GM23248 (cell line): ENCODE measurements around the gene LBP.

Source experiments
- EZH2 ChIP-seq: fragments of 200-600 bp; sonication (generic); IDR thresholded peaks from 2 replicates; pipeline ENCODE4 v1.6.1; 2018; ENCODE audit warnings: antibody characterized with exemption, mild to moderate bottlenecking; ENCODE audit not compliant: insufficient read depth, poor library complexity, severe bottlenecking
- EZH2phosphoT487 ChIP-seq: fragments of 200-600 bp; sonication (generic); IDR thresholded peaks from 2 replicates; pipeline ENCODE4 v1.6.1; 2018; ENCODE audit warnings: antibody characterized with exemption, moderate library complexity, mild to moderate bottlenecking, low read depth; ENCODE audit not compliant: insufficient read depth

- TF ChIP-seq EZH2 = no peak
- TF ChIP-seq EZH2phosphoT487 = no peak
Measured at GRCh38 chr20:38334016-38334415, 12.3 kb upstream of the LBP start.
